KMS-11 (cell line): ENCODE data around the gene FAT1.

ENCODE experiments used
- H2AFZ ChIP-seq: fragments of 200-600 bp; sonication (generic); 2 replicates; pipeline ENCODE4 v1.6.1; 2016; ENCODE audit warnings: antibody characterized with exemption, mixed run types, low read depth
- H3K27ac ChIP-seq: fragments of 200-600 bp; sonication (generic); 2 replicates; pipeline ENCODE4 v1.6.1; 2016; ENCODE audit warnings: mild to moderate bottlenecking, mixed run types
- H3K27me3 ChIP-seq: fragments of 200-600 bp; sonication (generic); 2 replicates; pipeline ENCODE4 v1.6.1; 2017; ENCODE audit warnings: mild to moderate bottlenecking, low read depth, mixed run types, moderate library complexity; ENCODE audit not compliant: insufficient read depth
- H3K36me3 ChIP-seq: fragments of 200-600 bp; sonication (generic); 2 replicates; pipeline ENCODE4 v1.6.1; 2017; ENCODE audit warnings: mild to moderate bottlenecking, mixed run types; ENCODE audit not compliant: insufficient read depth
- H3K4me1 ChIP-seq: fragments of 200-600 bp; sonication (generic); 2 replicates; pipeline ENCODE4 v1.6.1; 2016; ENCODE audit warnings: mild to moderate bottlenecking, low read depth, mixed run types; ENCODE audit not compliant: poor library complexity, severe bottlenecking
- H3K4me2 ChIP-seq: fragments of 200-600 bp; sonication (generic); 2 replicates; pipeline ENCODE4 v1.7.0; 2016; ENCODE audit warnings: mild to moderate bottlenecking, mixed run types
- H3K4me3 ChIP-seq: fragments of 200-600 bp; sonication (generic); IDR thresholded peaks from 2 replicates; pipeline ENCODE4 v1.6.1; 2017; ENCODE audit warnings: low read depth, low read length, mixed read lengths; ENCODE audit not compliant: insufficient read depth
- H3K79me2 ChIP-seq: fragments of 200-600 bp; sonication (generic); 2 replicates; pipeline ENCODE4 v1.6.1; 2016; ENCODE audit warnings: low read depth, mixed run types; ENCODE audit not compliant: insufficient read depth
- H3K9ac ChIP-seq: fragments of 200-600 bp; sonication (generic); 2 replicates; pipeline ENCODE4 v1.6.1; 2016; ENCODE audit warnings: mild to moderate bottlenecking, mixed run types
- H4K20me1 ChIP-seq: fragments of 200-600 bp; sonication (generic); 2 replicates; pipeline ENCODE4 v1.6.1; 2016; ENCODE audit warnings: mild to moderate bottlenecking, mixed run types; ENCODE audit not compliant: insufficient read depth
- CTCF ChIP-seq: fragments of 200-600 bp; sonication (generic); conservative IDR thresholded peaks from 2 replicates; pipeline ENCODE4 v1.6.1; 2017; ENCODE audit warnings: low read depth, mild to moderate bottlenecking, antibody characterized with exemption, low read length, moderate library complexity, mixed read lengths

Gene FAT1

DNA sequence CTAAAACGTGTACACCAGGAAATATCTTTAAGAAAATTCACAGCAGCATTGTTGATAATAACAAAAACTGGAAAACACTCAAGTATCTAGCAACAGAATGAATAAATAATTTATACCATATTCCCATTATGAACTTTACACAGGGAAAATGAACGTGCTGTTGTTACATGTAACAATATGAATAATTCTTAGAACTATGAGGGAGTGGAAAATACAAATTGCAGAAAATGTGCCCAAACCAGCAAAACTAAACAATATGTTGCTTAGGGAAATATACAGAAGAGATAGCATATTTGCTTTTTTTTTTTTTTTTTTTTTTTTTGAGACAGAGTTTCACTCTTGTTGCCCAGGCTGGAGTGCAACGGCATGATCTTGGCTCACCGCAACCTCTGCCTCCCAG lies 14.8 kb upstream of the FAT1 start:
- Histone ChIP-seq H3K27me3 (no peaks in the 10 kb centered on the region), H4K20me1 (no peaks in the 10 kb centered on the region), H3K4me3 (no peak overlapping the region), H3K79me2 (no peaks in the 10 kb centered on the region), H3K9ac (no peak overlapping the region), H3K27ac (no peak overlapping the region), H3K36me3 (no peaks in the 10 kb centered on the region), H2AFZ (no peak overlapping the region), H3K4me1 (no peaks in the 10 kb centered on the region), H3K4me2 (no peak overlapping the region)
- TF ChIP-seq CTCF = no peak

- no peak overlapping the region for H2AFZ ChIP-seq
- H3K4me1 ChIP-seq = no peaks in the 10 kb centered on the region
- no peak overlapping the region for H3K27ac ChIP-seq
- H3K4me2 ChIP-seq = no peak overlapping the region
- H3K79me2 ChIP-seq = no peaks in the 10 kb centered on the region
- no peak overlapping the region for H3K4me3 ChIP-seq
- no peak for TF ChIP-seq CTCF
- H4K20me1 ChIP-seq = no peaks in the 10 kb centered on the region
- H3K9ac ChIP-seq = no peak overlapping the region
- no peaks in the 10 kb centered on the region for H3K27me3 ChIP-seq
- no peaks in the 10 kb centered on the region for H3K36me3 ChIP-seq
Measured at GRCh38 chr4:186737427-186737826, 13.8 kb upstream of the FAT1 start.

GRCh38 chr4:186736466-186736865 lies 12.8 kb upstream of the FAT1 start:
- H3K36me3 ChIP-seq = no peaks in the 10 kb centered on the region
- no peak overlapping the region for H3K27ac ChIP-seq
- TF ChIP-seq CTCF = no peak
- no peak overlapping the region for H2AFZ ChIP-seq
- no peaks in the 10 kb centered on the region for H3K27me3 ChIP-seq
- no peaks in the 10 kb centered on the region for H4K20me1 ChIP-seq
- no peaks in the 10 kb centered on the region for H3K4me1 ChIP-seq
- H3K4me3 ChIP-seq = no peak overlapping the region
- no peaks in the 10 kb centered on the region for H3K79me2 ChIP-seq
- H3K4me2 ChIP-seq = no peak overlapping the region
- no peak overlapping the region for H3K9ac ChIP-seq

DNA sequence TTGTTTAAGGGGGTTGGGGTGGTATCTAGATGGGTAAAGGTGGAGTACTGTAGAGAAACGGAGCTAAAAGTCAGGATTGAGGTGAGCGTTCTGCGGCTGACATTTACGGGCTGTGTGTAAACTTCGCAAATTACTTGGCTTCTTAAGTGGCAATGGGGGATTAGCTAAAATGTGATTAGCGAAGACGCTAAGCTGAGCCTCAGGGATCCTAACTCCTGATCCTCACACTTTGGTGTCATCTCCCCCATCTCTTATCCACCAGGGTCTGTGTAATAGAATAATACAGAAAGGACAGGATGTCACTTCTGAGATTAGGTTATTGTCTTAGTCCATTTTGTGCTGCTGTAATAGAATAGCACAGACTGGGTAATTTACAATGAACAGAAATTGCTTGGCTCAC lies 10.6 kb upstream of the FAT1 start:
- TF ChIP-seq CTCF = no peak
- Histone ChIP-seq H3K27ac (no peak overlapping the region), H3K4me2 (no peak overlapping the region), H3K27me3 (no peaks in the 10 kb centered on the region), H3K4me3 (no peak overlapping the region), H3K36me3 (no peaks in the 10 kb centered on the region), H4K20me1 (no peaks in the 10 kb centered on the region), H3K4me1 (no peaks in the 10 kb centered on the region), H2AFZ (no peak overlapping the region), H3K9ac (no peak overlapping the region), H3K79me2 (no peaks in the 10 kb centered on the region)

DNA sequence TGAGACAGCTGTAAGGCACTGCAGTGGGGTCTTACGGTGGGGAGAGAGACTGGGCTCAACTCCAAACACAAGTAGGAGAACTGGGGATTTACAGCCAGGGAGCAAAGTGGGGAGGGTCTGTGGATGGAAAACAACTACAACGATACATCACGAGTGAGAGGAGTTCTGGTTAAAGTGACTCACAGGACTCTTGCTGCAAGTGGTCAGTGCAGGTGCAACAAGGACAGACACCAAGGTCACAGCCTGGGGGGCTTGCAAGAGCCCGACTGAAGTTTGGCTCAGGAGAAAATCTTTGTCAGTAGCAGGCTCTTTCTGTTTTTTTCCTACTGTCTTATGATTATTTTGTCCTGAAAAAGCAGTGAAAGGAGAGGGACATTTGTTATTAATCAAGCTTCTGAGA lies 10.1 kb upstream of the FAT1 start:
- Histone ChIP-seq H3K9ac (no peak overlapping the region), H3K27me3 (no peaks in the 10 kb centered on the region), H3K27ac (no peak overlapping the region), H3K4me3 (no peak overlapping the region), H3K4me2 (no peak overlapping the region), H3K79me2 (no peaks in the 10 kb centered on the region), H2AFZ (no peak overlapping the region), H3K4me1 (no peaks in the 10 kb centered on the region), H4K20me1 (no peaks in the 10 kb centered on the region), H3K36me3 (no peaks in the 10 kb centered on the region)
- TF ChIP-seq CTCF = no peak
